ENCODE measurements around the gene GRIK3.

The GRIK3 gene

DNA sequence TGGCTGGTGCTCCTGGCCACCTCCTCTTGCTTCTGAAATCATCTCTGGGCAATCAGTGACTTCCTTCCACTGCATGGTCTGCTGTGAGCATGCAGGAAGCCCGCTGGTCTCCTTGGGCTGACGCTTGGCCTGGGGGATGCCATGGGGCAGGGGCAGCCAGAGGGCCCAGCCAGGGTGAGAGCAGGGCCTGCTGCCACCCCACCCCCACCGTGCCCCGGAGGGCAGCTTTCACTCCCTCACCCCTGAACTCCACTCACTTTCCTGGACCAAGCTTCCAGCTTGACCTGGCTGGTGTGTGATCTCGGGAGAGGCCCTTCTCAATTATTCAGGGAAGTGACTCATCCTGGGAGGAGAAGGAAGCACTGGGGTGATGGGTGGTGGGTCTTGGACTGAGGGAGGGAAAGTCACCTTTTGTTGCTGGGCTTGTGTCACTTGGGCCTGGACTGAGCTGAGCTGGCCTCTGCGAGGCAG, 281.4 kb downstream of the GRIK3 start:
- no peak for DNase-seq

DNA sequence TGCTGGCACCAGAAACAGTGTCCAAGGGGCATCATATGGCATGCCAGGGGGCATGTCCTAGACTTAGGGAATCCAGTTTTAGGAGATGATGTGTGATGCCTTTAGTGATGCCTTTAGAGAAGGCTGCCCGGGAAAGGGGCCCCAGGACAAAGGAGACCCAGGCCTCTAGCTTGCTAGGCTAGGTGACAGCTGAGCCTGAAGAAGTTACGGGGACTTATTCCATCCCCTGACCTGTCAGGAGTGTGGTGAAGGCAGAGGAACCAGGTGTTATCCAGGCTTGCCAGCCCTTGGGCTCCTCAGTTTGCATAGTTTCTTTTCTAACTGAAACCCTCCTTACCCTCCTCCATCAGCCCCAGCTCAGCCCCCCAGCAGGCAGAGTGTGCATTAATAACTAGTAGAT, 281.9 kb downstream of the GRIK3 start:
- DNase-seq = no peak

DNA sequence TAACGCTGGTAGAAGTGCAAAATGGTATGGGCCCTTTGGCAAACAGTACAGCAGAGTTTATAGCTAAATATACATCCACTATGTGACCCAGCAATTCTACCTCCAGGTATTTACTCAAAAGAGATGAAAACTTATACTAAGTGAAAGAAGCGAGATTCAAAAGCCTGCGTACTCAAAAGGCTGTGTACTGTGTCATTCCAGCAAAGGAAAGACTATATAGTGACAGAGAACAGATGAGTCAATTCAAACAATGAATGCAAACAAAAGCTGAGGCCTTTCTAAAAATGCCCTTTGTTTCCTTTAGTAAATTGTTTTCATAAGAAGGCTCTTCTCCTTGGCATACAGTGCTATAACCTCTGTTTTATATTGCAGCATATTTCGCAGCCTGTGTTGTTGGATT, 282.8 kb downstream of the GRIK3 start:
- no peak for DNase-seq

DNA sequence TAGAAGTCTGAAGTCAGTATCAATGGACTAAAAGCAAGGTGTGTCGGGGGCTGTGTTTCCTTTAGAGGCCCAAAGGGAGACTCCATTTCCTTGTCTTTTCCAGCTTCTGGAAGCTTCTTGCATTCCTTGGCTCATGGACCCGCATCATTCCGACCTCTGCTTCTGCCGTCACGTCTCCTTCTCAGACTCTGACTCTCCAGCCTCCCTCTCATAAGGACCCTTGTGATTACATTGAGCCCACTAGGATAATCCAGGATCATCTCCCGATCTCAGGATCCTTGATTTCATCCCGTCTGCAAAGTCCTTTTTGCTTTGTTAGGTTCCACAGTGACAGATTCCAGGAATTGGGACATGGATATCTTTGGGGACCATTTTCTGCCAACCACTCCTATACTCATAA, 285.8 kb downstream of the GRIK3 start:
- no peak for DNase-seq
